Measurements from ENCODE around the gene MAP1LC3B. TPM values are rescaled to one million over a fixed set of nuclear protein-coding genes. Genes with fewer than 3 reads are reported as not detected.

MAP1LC3B gene
- total RNA-seq, 1 donor from 2014 or later = 189 TPM

DNA sequence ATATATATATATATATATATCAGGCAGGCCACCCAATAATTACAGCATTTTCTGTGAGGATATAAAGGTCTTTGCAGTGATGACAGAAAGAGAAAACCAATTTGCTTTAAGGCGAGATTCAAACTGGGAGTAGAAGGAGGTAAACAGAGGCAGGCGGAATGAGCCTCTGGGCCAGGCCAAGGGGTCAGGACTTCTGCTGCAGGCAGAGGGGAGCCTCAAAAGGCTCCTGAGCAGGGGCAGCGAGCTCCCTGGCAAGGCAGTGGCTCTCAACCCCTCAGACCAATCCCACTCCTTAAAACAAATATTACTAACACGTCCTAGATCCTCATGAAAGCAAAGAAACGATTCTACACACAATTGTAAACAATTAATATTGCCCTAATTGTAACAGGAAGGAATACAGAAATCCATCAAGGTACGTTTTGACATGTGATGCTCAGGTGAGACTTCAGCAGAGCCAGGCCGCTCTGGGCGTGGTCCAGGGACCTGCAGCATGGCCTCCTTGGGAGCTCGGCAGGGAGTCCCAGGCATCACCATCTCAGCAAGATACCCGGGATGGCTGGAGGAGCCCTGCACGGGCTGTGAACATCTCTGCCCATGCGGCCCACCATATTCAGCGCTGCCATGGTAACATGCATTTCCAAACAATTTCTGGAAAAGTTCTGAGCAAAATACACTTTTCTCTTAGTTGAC, 27.0 kb upstream of the MAP1LC3B start:
- Mint-ChIP-seq H3K4me1 (ENCODE audit: low read depth) (peaks cover 3% of the 10 kb centered on the region), H3K27ac (ENCODE audit: unreplicated experiment) (no peak overlapping the region), H3K27me3 (ENCODE audit: low read depth) (no peaks in the 10 kb centered on the region), H3K9me3 (ENCODE audit: low read depth) (no peaks in the 10 kb centered on the region), H3K4me3 (ENCODE audit: unreplicated experiment) (no peak overlapping the region), H3K36me3 (ENCODE audit: low read depth) (peaks cover 2% of the 10 kb centered on the region)
- DNase-seq (ENCODE audit: low spot score) = peak; percentile 72
- TF ChIP-seq, protein P1, sequence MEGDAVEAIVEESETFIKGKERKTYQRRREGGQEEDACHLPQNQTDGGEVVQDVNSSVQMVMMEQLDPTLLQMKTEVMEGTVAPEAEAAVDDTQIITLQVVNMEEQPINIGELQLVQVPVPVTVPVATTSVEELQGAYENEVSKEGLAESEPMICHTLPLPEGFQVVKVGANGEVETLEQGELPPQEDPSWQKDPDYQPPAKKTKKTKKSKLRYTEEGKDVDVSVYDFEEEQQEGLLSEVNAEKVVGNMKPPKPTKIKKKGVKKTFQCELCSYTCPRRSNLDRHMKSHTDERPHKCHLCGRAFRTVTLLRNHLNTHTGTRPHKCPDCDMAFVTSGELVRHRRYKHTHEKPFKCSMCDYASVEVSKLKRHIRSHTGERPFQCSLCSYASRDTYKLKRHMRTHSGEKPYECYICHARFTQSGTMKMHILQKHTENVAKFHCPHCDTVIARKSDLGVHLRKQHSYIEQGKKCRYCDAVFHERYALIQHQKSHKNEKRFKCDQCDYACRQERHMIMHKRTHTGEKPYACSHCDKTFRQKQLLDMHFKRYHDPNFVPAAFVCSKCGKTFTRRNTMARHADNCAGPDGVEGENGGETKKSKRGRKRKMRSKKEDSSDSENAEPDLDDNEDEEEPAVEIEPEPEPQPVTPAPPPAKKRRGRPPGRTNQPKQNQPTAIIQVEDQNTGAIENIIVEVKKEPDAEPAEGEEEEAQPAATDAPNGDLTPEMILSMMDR (IDR thresholded peaks at IDR 0.05) = no peak

DNA sequence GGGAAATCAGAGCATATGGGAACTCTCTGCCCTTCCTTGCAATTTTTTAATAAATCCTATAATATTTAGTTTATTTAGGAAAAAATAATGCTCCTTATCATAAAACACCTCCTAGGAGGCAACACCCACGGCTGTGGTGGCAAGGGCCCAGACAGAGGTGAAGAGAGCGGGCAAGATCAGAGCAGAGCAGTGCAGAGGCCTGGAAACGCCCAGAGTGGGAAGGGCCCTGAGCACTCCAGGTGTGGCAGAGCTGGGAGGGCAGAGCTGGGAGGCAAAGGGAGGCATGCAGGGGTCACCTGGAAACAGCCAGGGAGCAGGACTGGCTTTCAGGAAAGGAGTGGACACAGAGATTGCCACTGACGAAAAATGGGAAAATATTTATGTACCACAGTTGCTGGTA, 25.8 kb upstream of the MAP1LC3B start:
- no peaks in the 10 kb centered on the region for H3K9me3 Mint-ChIP-seq (ENCODE audit: low read depth)
- no peaks in the 10 kb centered on the region for H3K36me3 Mint-ChIP-seq (ENCODE audit: low read depth)
- peaks cover under 1% of the 10 kb centered on the region for H3K4me1 Mint-ChIP-seq (ENCODE audit: low read depth)
- no peak overlapping the region for H3K4me3 Mint-ChIP-seq (ENCODE audit: unreplicated experiment)
- peak; percentile 68 for DNase-seq (ENCODE audit: low spot score)
- no peaks in the 10 kb centered on the region for H3K27me3 Mint-ChIP-seq (ENCODE audit: low read depth)
- TF ChIP-seq, protein P1 (IDR thresholded peaks at IDR 0.05) = no peak
- H3K27ac Mint-ChIP-seq (ENCODE audit: unreplicated experiment) = no peak overlapping the region

DNA sequence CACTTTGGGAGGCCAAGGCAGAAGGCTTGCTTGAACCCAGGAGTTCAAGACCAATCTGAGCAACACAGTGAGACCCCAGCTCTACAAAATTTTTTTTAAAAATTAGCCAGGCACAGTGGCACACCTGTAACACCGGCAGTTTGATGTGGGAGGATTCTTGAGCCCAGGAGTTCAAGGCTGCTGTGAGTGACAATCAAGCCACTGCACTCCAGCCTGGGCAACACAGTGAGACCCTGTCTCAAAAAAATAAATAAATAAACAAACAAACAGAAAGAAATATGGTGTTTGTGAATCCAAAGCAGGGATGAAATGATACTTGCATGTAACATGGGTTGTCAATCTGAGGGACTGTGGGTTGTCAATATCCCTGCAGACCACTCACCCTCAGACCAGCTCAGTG, 25.2 kb upstream of the MAP1LC3B start:
- Mint-ChIP-seq H3K36me3 (ENCODE audit: low read depth) (no peaks in the 10 kb centered on the region), H3K4me3 (ENCODE audit: unreplicated experiment) (no peak overlapping the region)
- no peak for DNase-seq (ENCODE audit: low spot score)

DNA sequence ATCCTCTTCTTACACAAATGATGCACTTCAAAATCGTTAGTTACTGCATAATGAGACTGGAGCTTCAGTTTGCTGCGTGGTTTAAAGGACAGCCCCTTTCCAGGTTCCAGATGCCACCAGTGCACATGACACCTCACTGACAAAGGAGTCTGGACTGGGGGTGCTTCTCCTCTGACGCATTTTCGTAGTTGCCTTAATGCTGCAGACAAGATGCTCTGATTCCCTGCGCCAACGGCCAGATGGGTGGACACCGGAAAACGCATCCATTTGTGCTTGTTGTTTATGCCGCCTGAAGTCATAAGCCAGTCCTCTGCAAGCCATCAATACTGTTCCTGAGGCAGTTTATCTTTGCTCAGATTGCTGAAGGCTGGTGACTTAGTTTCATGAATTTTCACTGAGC, 24.6 kb upstream of the MAP1LC3B start:
- no peaks in the 10 kb centered on the region for H3K4me1 Mint-ChIP-seq (ENCODE audit: low read depth)
- no peaks in the 10 kb centered on the region for H3K27me3 Mint-ChIP-seq (ENCODE audit: low read depth)
- no peak overlapping the region for H3K27ac Mint-ChIP-seq (ENCODE audit: unreplicated experiment)
- H3K36me3 Mint-ChIP-seq (ENCODE audit: low read depth) = no peaks in the 10 kb centered on the region
- no peaks in the 10 kb centered on the region for H3K9me3 Mint-ChIP-seq (ENCODE audit: low read depth)
- no peak overlapping the region for H3K4me3 Mint-ChIP-seq (ENCODE audit: unreplicated experiment)
- peak; percentile 15 for DNase-seq (ENCODE audit: low spot score)
- TF ChIP-seq, protein P1 (IDR thresholded peaks at IDR 0.05) = no peak

More for the DNA sequence above, 25.2 kb upstream of the MAP1LC3B start:
- Mint-ChIP-seq H3K9me3 (ENCODE audit: low read depth) (no peaks in the 10 kb centered on the region), H3K27ac (ENCODE audit: unreplicated experiment) (no peak overlapping the region), H3K27me3 (ENCODE audit: low read depth) (no peaks in the 10 kb centered on the region), H3K4me1 (ENCODE audit: low read depth) (no peaks in the 10 kb centered on the region)
- TF ChIP-seq, protein P1 (IDR thresholded peaks at IDR 0.05) = no peak

DNA sequence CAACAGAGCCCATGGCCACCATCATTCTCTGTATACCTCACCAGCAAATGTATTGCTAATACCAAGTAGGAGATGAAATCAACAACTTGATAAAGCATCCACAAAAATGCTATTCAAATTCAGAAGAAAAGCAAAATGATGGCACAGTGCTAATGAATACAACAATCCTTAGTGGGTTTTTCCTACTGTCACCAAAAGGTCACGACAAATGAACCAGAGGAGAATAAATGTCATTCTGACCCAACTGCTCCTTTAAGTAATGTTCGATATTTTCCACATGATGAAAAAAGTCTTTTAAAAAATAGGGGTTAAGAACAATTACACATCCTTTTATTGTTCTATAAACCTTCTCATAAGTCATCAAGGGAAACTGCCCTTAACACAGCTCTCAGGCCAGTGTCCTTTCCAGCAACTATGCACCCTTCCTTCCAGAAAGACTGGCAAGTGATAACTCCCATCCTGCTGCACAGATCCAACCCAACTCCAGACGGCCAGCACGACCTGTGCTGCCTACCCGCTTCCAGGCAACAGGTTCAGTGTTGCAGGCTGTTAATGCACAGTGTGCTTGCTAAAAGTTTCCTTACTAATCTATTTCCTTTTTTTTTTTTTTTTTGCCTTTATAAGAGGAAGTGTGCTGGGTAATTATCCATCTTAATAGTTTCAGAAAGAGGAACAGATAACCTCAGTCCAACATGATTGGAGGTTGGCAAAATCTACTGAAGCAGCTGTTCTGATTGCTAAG, 23.9 kb upstream of the MAP1LC3B start:
- Mint-ChIP-seq H3K36me3 (ENCODE audit: low read depth) (no peaks in the 10 kb centered on the region), H3K4me3 (ENCODE audit: unreplicated experiment) (no peak overlapping the region), H3K27ac (ENCODE audit: unreplicated experiment) (no peak overlapping the region), H3K9me3 (ENCODE audit: low read depth) (no peaks in the 10 kb centered on the region), H3K27me3 (ENCODE audit: low read depth) (no peaks in the 10 kb centered on the region), H3K4me1 (ENCODE audit: low read depth) (no peaks in the 10 kb centered on the region)
- TF ChIP-seq, protein P1 (IDR thresholded peaks at IDR 0.05) = no peak
- DNase-seq (ENCODE audit: low spot score) = peak; percentile 4

Measured in chondrocyte (in vitro differentiated cells).